ENCODE results near the gene RABGAP1L.

DNA sequence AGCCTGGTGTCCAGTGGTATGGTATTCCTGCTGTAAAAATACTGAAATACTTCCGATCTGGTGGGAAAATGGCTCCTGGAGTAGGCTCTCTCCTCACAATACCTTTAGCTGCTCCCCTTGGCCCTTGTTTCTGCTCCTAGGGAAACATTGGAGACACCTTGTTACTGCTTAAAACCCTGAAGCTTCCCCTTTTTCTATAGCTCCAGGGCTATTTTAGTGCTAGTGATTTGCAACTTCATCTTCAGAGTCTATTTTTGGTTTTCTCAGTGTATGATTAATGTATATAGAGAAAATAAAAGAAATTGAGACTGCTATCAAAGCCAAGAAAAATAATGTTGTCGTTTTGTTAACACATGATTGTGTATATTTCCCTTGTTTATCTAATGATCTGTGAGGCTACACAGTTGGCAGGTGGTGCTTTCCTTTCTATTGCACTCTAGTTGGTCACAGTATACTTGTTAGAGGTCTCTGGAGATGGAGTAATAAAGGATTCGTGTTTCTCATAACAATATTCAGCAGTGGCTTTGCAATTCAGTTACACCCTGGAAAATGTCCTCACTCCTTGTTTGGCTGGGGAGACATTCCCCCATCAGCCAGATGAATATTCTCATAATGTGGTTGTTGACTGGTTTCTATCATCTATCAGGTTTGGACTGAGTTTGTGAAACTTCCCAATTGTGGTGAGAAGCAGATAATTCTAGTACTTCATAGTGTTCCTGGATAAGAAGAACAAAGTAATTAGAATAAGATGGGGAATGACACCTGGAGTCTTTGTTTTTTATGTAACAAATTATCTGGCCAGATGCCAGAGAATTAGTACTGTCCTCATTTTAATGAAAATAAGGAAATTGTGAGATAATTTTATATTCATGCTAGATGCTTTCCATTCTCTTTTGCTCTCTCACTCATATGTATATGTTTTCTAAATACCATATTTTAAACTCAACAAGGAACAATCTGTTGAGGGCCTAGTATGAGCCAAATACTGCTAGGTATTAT lies 795.6 kb downstream of the RABGAP1L start:
- TF ChIP-seq CTCF (IDR thresholded peaks at IDR 0.05), result no peak
- TF ChIP-seq POLR2A (IDR thresholded peaks at IDR 0.05), result no peak

Data from right lobe of liver (tissue), 4 donors.